NCI-H748 (cell line): ENCODE results near the gene PTGIS.

Experiments used
- DNase-seq: peaks from one replicate; lab custom pipeline; 2025; ENCODE audit not compliant: unreplicated experiment; lab: John Stamatoyannopoulos, UW

PTGIS gene

DNA sequence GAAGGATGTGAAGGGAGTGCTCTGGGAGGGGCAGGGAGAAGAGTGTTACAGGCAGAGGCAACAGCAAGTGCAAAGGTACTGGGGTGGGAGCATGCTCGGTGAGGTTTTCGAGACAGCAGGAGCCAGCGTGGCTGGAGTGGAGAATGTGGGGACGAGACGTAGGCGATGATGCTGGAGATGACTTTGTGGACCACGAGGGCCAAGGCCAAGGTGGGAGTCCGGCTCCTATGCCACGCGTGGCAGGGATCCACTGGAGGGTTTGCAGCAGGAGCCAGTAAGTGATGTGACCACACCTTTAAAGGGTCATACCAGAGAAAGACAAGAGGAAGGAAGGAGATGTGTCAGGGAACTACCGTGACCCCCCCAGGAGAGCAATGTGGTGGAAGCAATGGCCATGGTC, 7.3 kb downstream of the PTGIS start:
- no peak for DNase-seq

DNA sequence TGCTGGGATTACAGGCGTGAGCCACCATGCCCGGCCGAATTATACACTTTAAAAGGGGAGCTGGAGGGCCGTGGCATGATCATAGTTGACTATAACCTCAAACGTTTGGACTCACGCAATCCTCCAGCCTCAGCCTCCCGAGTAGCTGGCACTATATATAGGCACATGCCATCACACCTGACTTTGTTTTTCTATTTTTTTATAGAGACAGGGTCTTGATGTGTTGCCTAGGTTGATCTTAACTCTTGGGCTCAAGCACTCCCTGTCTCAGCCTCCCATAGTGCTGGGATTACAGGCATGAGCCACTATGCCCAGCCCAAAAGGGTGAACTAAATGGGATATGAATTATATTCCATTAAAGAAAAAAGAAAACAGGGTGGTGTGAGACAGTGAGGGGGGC, 7.8 kb downstream of the PTGIS start:
- DNase-seq, result no peak

DNA sequence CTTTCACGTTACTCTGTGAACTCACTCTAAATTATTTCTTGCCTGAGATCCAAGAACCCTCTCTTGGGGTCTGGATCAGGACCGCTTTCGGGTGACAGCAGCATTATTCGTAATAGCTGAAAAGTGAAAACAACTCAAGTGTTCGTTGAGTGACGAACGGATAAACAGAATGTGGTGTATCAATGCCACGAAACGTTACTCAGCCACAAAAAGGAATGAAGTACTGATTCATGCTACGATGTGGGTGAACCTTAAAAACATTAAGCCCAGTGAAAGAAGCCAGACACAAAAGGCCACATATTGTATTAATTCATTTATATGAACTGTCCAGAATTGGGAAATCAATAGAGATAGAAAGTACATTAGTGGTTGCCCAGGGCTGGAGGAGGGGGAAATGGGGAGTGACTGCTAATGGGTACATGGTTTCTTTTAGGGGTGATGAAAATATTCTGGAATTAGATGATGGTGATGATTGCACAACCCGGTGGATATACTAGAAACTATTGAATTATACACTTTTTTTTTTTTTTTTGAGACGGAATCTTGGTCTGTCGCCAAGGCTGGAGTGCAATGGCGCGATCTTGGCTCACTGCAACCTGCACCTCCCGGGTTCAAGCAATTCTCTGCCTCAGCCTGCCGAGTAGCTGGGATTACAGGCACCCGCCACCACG, 8.4 kb downstream of the PTGIS start:
- no peak for DNase-seq

DNA sequence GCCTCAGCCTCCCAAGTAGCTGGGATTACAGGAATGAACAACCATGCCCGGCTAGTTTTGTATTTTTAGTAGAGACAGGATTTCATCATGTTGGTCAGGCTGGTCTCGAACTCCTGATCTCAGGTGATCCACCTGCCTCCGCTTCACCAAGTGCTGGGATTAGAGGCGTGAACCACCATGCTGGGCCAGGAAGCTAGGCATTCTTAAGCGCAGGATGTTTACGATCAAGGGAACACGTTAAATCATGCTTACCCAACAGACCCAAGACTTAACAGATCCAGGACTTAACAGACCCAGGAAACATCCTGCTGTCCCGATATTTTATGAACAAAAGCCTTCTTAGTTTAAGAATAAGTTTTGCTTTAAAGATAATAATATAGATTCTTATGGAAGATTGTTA, 9.1 kb downstream of the PTGIS start:
- DNase-seq, result no peak

DNA sequence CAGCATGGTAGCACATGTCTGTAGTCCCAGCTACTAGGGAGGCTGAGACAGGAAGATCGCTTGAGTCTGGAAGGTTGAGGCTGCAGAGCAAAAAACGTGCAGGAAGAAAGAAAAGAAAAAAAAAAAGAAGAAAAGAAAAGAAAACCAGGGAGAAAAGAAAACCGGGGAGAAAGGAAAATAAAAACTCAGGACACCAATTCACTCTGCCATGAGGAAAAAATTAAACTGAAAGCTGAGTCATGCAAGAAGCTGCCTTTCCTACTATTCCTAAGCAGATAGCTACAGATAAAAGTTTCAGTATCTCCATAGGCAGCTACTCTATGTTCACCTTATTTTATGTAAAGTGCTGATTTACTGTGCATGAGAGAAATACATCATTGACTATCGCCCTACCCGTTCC, 10.5 kb downstream of the PTGIS start:
- DNase-seq, result no peak

DNA sequence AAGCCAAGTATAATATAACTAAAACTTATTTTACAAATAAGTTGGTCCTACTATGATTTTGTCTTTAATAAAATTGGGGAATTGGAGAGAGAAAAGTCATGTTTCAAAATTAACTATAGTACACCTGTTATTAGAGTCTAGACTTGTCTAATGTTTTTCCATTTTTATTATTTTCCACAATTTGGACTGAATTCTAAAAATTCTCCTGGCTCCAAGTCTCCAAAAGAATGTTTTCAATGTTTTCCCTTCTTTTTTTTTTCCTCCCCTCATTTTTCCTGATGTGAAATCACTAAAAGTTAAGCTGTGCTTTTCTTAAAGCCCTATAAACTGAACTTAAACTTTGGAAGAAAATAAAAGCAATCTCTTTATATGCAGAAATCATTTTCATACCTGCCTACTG, 11.3 kb downstream of the PTGIS start:
- no peak for DNase-seq

DNA sequence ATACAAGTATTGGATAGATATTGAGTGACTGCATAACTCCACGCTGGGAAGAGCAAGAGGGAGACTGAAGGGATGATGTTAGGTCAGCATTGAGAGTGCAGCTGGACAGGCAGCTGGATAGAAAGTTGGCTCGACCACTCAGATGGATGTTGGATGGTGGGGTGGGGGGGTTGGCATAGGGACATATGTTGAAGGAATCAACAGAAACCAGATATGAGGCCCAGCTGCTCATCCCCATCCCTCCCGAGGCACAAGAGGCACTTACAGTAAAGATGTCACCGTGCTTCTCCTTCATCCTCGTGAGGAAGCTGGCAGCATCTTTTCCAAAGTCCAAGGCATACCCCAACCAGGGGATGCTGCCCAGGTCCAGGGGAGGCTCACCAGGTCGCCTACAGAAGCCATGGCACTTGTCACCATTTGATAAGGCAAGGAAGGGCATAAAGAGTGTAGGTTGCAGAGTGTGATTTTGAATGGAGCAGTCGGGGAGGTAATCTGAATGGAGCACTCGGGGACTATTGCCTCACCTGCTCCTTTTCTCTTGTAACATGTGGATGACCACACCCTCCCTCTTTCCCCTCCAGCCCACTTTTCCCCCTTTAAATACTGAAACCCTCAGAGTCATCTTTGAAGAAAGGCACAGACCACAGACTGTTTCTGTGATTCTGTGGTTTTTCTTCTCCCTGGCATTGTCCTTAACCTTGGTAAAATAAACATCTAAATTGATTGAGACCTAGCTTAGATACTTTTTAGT, 18.0 kb downstream of the PTGIS start:
- no peak for DNase-seq

DNA sequence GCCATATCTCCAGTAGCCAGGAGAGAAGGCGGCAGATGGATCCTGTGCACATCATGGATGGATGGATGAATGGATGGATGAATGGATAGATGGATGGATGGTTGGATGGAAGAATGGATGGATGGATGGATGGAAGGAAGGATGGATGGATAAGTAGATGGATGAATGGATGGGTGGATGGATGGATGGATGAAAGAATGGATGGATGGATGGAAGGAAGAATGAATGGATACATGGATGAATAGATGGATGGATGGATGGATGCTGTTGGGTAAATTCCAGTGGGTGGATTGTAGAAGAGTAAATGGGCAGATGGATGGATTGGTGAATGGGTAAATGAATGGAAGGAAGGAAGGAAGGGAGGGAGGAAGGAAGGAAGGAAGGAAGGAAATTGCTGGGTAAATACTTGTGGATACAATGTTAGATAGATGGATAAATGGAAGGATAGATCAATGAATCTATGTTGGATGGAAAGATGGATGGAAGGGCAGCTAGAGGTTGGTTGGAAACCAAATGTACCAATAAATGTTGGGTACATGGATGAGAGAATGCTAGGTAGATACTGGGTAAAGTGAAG, 19.5 kb downstream of the PTGIS start:
- DNase-seq, result no peak

DNA sequence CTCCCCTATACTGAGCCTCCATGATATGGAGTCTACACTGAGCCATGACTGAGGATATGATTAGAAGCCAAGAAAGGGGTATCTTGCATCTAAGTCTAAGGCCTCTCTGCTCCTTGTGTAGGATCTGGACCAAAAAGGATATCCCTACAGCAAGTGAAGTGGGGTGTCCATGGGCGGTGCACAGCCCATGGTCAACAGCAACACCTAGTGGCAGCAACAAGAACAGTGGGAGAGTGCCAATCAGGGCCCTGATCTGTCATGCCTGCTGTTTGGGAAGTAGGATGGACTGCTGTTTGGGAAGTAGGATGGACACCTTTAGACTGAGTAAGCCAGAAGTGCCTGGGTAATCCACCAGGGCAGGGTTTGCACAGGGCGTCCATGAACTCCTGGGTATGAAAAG, 22.4 kb downstream of the PTGIS start:
- no peak for DNase-seq

DNA sequence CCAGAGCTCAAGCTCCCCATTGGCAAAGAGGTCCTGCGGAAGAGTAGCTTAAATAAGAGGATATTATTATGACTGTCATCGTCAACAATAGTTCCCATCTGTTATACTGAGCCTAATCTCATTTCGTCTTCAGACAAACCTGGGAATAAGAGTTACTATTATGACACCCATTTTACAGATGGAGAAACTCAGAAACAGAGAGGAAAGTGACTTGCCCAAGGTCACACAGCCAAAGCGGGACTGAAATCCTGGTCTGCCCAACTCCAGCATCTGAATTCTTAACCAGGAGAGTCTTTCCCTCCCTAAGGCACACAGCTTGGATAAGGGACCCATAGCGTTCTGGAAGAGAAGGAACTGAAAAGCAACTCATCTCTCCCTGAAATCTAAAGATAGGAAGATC, 23.4 kb downstream of the PTGIS start:
- no peak for DNase-seq

DNA sequence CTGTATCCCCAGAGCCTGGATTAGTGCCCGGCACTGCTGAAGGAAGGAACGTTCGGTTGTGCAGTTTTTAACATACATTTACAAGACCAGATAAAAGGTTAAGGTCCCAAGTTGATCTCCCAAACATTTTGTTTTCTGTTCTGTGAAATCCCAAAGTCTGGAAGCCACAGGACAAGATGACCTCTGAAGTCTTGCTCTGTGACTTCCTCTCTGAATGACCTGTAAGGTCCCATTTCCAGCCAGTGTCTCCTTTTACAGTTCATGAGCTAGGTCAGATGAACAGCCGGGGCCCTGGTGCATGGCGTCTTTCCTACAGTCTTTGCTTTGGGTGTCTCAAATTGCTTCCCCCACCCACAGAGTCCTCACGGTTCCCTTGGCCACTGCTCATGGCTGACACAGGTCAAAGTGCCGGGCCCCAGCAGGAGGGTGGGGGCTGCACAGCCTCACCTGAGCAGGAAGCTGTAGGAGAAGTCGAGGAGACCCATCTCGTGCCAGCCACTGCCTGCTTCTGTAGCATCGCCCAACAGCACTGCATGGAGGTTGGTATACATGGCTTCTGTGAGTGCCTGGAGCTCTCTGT, 24.0 kb downstream of the PTGIS start:
- DNase-seq, result no peak

DNA sequence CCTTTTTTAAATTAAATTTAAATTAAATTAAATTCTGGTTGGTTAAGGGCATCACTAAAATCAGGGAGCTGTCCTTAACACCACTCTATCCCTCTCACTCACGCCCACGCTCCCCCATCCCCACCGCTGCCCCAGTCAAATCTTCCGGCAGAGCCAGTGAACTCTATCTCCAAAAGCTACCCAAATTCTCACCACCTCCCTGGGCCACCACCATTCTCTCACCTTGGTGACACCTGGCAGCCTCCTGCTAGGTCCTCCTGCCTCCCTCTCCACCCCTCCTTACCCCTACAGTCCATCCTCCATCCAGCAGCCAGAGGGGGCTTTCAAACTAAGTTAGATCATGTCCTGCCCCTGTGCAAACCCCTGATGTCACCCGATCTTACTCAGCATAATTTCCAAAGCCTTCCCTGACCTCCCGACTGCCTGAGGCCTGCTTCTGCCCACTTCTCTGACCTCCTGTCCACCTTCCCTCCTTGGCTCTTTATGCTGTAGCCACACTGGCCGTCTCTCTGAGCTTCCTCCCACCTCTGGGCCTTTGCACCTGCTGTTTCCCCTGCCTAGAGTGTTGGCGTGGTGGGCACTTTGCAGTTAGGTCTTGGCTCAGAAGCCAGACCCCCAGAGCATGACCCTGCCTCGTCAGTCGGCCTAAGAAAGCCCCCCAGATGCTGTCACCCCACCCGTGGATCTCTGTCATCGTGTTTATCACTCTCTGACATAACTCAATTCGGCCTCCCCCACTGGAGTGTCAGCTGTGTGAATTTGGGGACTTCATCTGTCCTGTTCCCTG, 24.7 kb downstream of the PTGIS start:
- no peak for DNase-seq

DNA sequence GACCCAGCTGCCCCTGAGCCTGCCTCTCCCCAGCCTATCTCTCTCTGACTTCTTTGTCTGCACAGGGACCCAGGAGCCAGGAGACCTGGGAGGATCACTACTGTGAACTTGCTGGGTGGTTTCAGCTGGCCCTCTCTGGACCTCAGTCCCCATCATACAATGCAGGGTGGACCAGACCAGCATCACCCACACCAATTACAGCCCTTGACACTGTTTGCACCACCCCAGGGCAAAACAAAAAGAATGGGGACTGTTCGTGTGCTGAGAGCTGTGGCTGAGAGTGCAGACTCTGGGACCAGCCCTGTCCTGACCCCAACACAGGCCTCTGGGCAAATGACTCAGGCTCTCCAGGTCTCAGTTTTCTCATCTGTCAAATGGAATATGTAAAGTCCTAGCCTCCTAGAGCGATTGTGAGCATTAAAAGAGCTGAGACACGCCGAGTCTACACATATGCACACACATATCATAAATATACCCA, 25.4 kb downstream of the PTGIS start:
- DNase-seq, result no peak

DNA sequence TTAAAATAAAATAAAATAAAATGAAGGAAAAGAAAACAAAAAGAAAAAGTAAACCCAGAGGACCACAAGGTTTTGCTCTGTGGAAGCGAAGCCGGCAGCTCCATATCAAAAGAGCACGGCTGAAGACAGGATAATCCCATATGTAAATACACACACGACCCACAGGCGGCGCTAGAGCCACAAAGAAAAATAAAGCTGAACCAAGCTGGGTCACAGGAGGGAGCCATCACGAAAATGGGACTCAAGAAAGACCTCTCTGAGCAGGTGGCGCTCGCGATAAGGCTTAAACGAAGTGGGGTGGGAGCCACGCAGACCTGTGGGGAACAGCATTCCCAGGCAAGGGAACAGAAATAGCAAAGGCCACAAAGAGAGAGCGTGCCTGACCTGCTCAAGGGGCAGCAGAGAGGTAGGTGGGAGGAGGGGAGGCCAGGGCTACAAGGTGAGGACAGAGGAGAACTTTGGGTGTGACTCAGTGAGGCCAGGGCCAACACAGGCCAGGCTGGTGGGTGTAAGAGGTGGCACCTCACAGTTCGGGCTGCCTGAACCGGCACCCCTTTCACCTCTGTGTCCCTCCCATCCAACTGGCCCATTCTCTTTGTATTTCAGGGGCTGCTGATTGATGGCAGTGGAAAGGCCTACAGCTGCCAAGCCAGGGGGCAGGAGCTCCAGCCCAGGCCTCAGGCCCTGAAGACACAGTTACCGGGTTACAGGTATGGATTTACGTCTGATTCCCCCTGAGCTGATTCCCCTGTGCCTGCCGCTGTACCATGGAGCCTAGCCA, 26.0 kb downstream of the PTGIS start:
- peak; percentile 70 for DNase-seq

DNA sequence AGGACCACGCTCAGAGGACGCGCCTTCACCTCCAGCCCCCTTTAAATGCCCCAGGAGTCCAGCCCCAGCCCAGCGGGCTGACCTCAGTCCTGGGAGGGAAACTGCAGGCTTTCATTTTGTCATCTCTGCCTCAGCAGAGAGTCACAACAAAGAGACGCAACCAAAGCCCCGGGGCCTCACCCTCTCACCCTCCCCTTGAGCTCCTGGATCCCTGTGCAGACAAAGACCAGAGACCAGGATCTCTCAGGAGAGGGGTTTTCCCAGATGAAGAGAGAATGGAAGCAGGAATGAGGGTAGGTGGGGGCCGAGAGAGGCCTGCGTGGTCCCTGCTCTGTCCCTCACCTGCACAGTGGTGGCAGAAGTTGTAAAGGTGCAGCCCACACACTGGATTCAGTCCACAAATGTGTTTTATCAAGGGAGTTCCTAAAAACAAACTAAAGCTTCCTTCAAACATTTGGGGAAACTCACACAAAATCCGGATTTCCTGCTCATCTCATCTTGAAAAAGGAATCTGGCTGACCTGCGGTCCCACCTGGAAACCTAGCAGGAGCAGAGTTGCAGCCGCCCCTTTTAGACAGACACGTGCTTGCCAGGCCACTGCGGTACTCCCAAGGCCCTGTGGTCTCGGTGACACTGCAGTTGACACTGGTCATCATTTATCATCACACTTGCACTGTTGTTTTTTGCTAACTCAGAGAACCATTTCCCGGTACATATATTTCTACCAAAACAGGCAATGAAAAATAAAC, 27.1 kb downstream of the PTGIS start:
- DNase-seq, result no peak

DNA sequence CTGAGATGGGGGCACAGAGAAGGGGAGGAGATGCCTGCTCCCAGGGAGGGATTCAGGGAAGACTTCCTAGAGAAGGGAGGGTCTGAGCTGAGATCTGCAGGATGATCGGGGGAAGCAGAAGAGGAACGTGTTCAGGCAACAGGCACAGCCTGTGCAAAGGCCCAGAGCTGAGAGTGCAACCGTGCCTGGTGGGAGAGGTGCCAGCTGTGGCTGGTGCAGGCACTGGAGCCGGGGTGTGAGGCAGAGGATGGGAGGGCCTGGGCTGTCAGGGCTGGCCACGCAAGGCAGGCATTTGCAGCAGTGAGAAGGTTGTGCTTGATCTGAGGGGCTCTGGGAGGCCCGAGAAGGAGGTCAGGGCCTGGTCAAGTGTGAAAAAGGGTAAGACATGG, 27.7 kb downstream of the PTGIS start:
- no peak for DNase-seq

DNA sequence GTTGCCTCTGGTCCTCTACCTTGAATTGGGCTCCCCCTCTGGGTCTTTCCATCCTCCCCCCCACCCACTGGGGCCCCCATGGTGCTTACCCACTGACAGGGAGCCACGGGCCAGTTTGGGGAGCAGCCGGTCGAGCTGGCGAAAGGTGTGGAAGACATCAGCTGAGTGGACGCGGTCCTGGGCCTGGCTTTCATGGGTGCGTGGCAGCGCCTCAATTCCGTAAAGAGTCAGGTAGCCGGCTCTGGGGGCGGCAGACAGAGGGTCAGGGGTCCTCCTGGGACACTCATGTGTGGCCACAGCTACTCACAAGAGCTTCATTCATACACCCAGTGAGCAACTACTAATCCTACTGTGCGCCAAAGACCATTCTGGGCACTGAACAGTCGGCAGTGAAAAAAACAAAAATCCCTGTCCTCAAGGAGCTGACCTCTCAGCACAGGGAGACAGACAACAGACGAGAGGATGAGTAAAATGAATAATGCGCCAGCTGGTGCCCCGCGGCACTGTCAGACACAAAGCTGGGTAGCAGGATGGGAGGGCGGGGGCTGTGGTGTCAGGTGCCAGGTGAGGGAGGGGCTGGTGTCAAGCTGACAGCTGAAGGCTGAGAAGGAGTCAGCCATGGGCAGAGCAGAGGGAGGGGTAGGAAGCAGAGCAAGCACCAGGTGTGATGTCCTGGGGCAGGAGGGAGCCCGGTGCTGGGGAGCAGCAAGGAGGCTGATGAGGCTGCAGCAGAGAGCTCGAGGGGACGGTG, 28.3 kb downstream of the PTGIS start:
- DNase-seq, result peak; percentile 47

DNA sequence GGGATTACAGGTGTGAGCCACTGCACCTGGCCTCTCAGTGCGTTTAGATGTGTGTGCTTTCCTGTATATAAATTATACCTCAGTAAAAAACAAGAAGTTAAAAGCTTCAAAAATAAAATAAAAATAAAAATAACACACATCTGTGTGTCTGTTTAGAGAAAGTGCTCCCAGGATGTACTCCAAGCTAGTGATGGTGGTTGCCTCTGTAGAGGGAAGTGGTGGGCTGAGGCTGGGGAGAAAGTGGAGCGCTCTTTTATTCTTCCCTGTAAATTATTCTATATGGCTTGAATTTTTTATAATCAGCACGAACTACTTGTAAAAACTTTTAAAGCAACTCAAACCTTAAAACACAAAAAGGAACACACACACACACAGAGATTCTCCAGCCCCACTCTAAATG, 29.0 kb downstream of the PTGIS start:
- DNase-seq, result no peak

DNA sequence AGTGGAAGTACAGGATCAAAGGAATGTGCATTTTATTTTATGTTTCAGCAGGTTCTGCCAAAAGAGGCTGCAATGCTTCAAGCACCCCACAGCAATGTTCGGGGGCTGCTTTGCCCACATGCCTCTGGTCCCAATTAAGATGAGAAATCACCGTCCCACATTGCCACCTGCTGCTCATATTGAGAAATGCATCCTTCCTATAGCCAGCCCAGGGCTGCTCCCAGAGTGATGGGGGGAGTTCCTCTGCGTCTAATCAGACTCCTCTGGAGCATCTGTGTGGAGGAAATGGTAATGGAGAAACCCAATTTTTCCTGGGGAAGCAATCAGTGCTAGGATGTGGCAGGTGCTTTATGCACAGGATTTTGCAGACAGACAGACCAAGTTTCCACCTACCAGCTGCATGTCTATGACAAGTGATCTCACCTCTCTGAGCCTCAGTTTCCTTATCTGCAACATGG, 33.7 kb downstream of the PTGIS start:
- peak; percentile 57 for DNase-seq
